Activated CD4-positive, alpha-beta T cell treated with anti-CD3 and anti-CD28 coated beads, Interleukin-2, amount 10 ng/mL, durations not matched to agents 24 days and 14 days (primary cell): ENCODE results near the gene PXN. TPM values are rescaled to one million over a fixed set of nuclear protein-coding genes. Genes with fewer than 3 reads are reported as not detected.

Source experiments
- DNase-seq: peaks from one replicate; pipeline ENCODE4 v3.0.0; 2022
- H3K27ac Mint-ChIP-seq: one replicate; pipeline ENCODE4 v1.8.0; 2022; ENCODE audit warnings: mild to moderate bottlenecking, mixed read lengths
- H3K27me3 Mint-ChIP-seq: one replicate; pipeline ENCODE4 v1.8.0; 2022; ENCODE audit warnings: mixed read lengths
- H3K36me3 Mint-ChIP-seq: one replicate; pipeline ENCODE4 v1.8.0; 2022; ENCODE audit warnings: low read depth, mild to moderate bottlenecking, mixed read lengths
- H3K4me1 Mint-ChIP-seq: one replicate; pipeline ENCODE4 v1.8.0; 2021; ENCODE audit warnings: mixed read lengths
- H3K4me3 Mint-ChIP-seq: one replicate; pipeline ENCODE4 v1.8.0; 2022; ENCODE audit warnings: mild to moderate bottlenecking, moderate library complexity, mixed read lengths
- H3K9me3 Mint-ChIP-seq: one replicate; pipeline ENCODE4 v1.8.0; 2021; ENCODE audit warnings: mixed read lengths
- intact Hi-C: fragments of 100-400 bp; cut with micrococcal nuclease; formaldehyde crosslinking; loops from one replicate; pipeline ENCODE4 v1.15.1; 2023
- total RNA-seq: library from RNA; stranded (reverse); gene quantifications from 2 replicates; pipeline ENCODE4 v1.2.3, GENCODE V29; 2022

The PXN gene
- total RNA-seq = 48.4 and 51.2 TPM in 2 replicates

GRCh38 chr12:120265473-120266179 is at the start of gene PXN:
Gene PXN (minus strand): TSS chr12:120265730. CDS start chr12:120265629, 101 bp downstream.
- peak within 1 kb of the TSS; percentile 88 for H3K4me3 Mint-ChIP-seq
- intact Hi-C loops = loop anchor here (1.0 to 10.0 kb wide), 4 partner anchors 13 to 151 kb away; partner anchors contain the start of genes RAB35 and RPLP0
- H3K36me3 Mint-ChIP-seq = peaks cover 10% of the 10 kb centered on the region
- H3K4me1 Mint-ChIP-seq = peaks cover 45% of the 10 kb centered on the region
- peak; percentile 97 for DNase-seq
- peaks cover 1% of the 10 kb centered on the region for H3K27me3 Mint-ChIP-seq
- peak within 1 kb of the TSS; percentile 93 for H3K27ac Mint-ChIP-seq
- H3K9me3 Mint-ChIP-seq = no peaks in the 10 kb centered on the region

- H3K36me3 Mint-ChIP-seq = no peaks in the 10 kb centered on the region
- no peak overlapping the region for H3K27ac Mint-ChIP-seq
- intact Hi-C loops = no loop called here
- no peak overlapping the region for H3K4me3 Mint-ChIP-seq
- peaks cover 3% of the 10 kb centered on the region for H3K27me3 Mint-ChIP-seq
- H3K4me1 Mint-ChIP-seq = peaks cover 12% of the 10 kb centered on the region
- DNase-seq = no peak
- no peaks in the 10 kb centered on the region for H3K9me3 Mint-ChIP-seq
Observed at GRCh38 chr12:120314220-120314619, 48.7 kb upstream of the PXN start.

- H3K4me3 Mint-ChIP-seq = peak within 1 kb of the TSS; percentile 89
- intact Hi-C loops = loop anchor here (1.0 kb wide), 2 partner anchors 9 to 15 kb away; partner anchors contain the start of gene RNU4-1
Observed at GRCh38 chr12:120301962-120302815, 36.7 kb upstream of the PXN start, which contains the start of gene SIRT4. Gene SIRT4 (plus strand): TSS chr12:120302321. CDS start chr12:120303562, 1,241 bp downstream.

GRCh38 chr12:120292661-120293531 is 27.4 kb upstream of the PXN start, which contains the start of gene RNU4-1:
Gene RNU4-1 (minus strand): TSS chr12:120293237.
- Mint-ChIP-seq H3K4me3 (no peak within 1 kb of the TSS), H3K4me1 (peaks cover 3% of the 10 kb centered on the region), H3K27me3 (peaks cover 3% of the 10 kb centered on the region), H3K9me3 (no peaks in the 10 kb centered on the region), H3K27ac (no peak within 1 kb of the TSS), H3K36me3 (no peaks in the 10 kb centered on the region)
- DNase-seq = peak; percentile 93
- intact Hi-C loops = loop anchor here (1.0 to 2.0 kb wide), 5 partner anchors 9 to 280 kb away; partner anchors contain the start of gene SIRT4

More at GRCh38 chr12:120301962-120302815, 36.7 kb upstream of the PXN start, which contains the start of gene SIRT4:
- Mint-ChIP-seq H3K4me1 (peaks cover 8% of the 10 kb centered on the region), H3K9me3 (no peaks in the 10 kb centered on the region), H3K27ac (peak within 1 kb of the TSS; percentile 70), H3K27me3 (peaks cover 3% of the 10 kb centered on the region), H3K36me3 (no peaks in the 10 kb centered on the region)
- DNase-seq = peak; percentile 96

GRCh38 chr12:120292411-120292660 is 26.8 kb upstream of the PXN start:
- H3K27me3 Mint-ChIP-seq = peaks cover 5% of the 10 kb centered on the region
- DNase-seq = no peak
- no peaks in the 10 kb centered on the region for H3K36me3 Mint-ChIP-seq
- no peaks in the 10 kb centered on the region for H3K9me3 Mint-ChIP-seq
- intact Hi-C loops = loop anchor here (2.0 kb wide), 2 partner anchors 32 to 280 kb away; no protein-coding TSS in a partner anchor
- H3K27ac Mint-ChIP-seq = no peak overlapping the region
- no peak overlapping the region for H3K4me3 Mint-ChIP-seq
- H3K4me1 Mint-ChIP-seq = peaks cover 3% of the 10 kb centered on the region

- H3K4me3 Mint-ChIP-seq = no peak overlapping the region
- H3K4me1 Mint-ChIP-seq = peaks cover 3% of the 10 kb centered on the region
- peak; percentile 83 for DNase-seq
- H3K36me3 Mint-ChIP-seq = no peaks in the 10 kb centered on the region
- H3K27me3 Mint-ChIP-seq = peaks cover 11% of the 10 kb centered on the region
- peak overlapping the region; percentile 83 for H3K27ac Mint-ChIP-seq
- intact Hi-C loops = loop anchor here (1.0 kb wide), 2 partner anchors 62 to 89 kb away; partner anchors contain the start of gene RPLP0
- H3K9me3 Mint-ChIP-seq = no peaks in the 10 kb centered on the region
Observed at GRCh38 chr12:120290609-120291305, 25.2 kb upstream of the PXN start.

- Mint-ChIP-seq H3K4me1 (peaks cover 3% of the 10 kb centered on the region), H3K36me3 (no peaks in the 10 kb centered on the region), H3K9me3 (no peaks in the 10 kb centered on the region), H3K4me3 (no peak overlapping the region), H3K27ac (no peak overlapping the region), H3K27me3 (peaks cover 11% of the 10 kb centered on the region)
- no peak for DNase-seq
- intact Hi-C loops = no loop called here
Observed at GRCh38 chr12:120287491-120287890, 22.0 kb upstream of the PXN start.

- no peak overlapping the region for H3K27ac Mint-ChIP-seq
- no peak for DNase-seq
- peaks cover 11% of the 10 kb centered on the region for H3K27me3 Mint-ChIP-seq
- H3K9me3 Mint-ChIP-seq = no peaks in the 10 kb centered on the region
- H3K4me3 Mint-ChIP-seq = no peak overlapping the region
- H3K4me1 Mint-ChIP-seq = peaks cover 3% of the 10 kb centered on the region
- no peaks in the 10 kb centered on the region for H3K36me3 Mint-ChIP-seq
- intact Hi-C loops = no loop called here
Observed at GRCh38 chr12:120286768-120287490, 21.4 kb upstream of the PXN start.

- no peaks in the 10 kb centered on the region for H3K9me3 Mint-ChIP-seq
- intact Hi-C loops = no loop called here
- H3K36me3 Mint-ChIP-seq = no peaks in the 10 kb centered on the region
- H3K27me3 Mint-ChIP-seq = peaks cover 8% of the 10 kb centered on the region
- no peak overlapping the region for H3K27ac Mint-ChIP-seq
- no peak for DNase-seq
- H3K4me3 Mint-ChIP-seq = no peak overlapping the region
- no peaks in the 10 kb centered on the region for H3K4me1 Mint-ChIP-seq
Observed at GRCh38 chr12:120284381-120284780, 18.9 kb upstream of the PXN start.

- Mint-ChIP-seq H3K27me3 (peaks cover 8% of the 10 kb centered on the region), H3K9me3 (no peaks in the 10 kb centered on the region), H3K4me3 (no peak overlapping the region), H3K36me3 (no peaks in the 10 kb centered on the region), H3K4me1 (no peaks in the 10 kb centered on the region), H3K27ac (no peak overlapping the region)
- DNase-seq = no peak
- intact Hi-C loops = no loop called here
Observed at GRCh38 chr12:120283318-120283717, 17.8 kb upstream of the PXN start.

- Mint-ChIP-seq H3K27ac (no peak overlapping the region), H3K27me3 (no peaks in the 10 kb centered on the region), H3K4me3 (no peak overlapping the region), H3K36me3 (no peaks in the 10 kb centered on the region), H3K9me3 (no peaks in the 10 kb centered on the region), H3K4me1 (no peaks in the 10 kb centered on the region)
- no peak for DNase-seq
- intact Hi-C loops = no loop called here
Observed at GRCh38 chr12:120278137-120279069, 12.9 kb upstream of the PXN start.
